Sigmoid colon (tissue), 7 donors: Measurements from ENCODE around the gene TTC9B. TPM values are rescaled to one million over a fixed set of nuclear protein-coding genes. Genes with fewer than 3 reads are reported as not detected.

ENCODE experiments used
- DNase-seq: peaks from one replicate; pipeline ENCODE4 v3.0.0-alpha.2; 2019
- H3K27ac ChIP-seq, 4 donors: fragments of 200-600 bp; sonication (generic); one replicate each; pipeline ENCODE4 v1.5.1; 2016 to 2019; ENCODE audit warnings: mild to moderate bottlenecking in 1 of 4
- H3K27me3 ChIP-seq, 3 donors: fragments of 200-600 bp; sonication (generic); one replicate each; pipeline ENCODE4 v1.5.1; 2019; ENCODE audit warnings: mild to moderate bottlenecking in 1 of 3
- H3K36me3 ChIP-seq, 4 donors: fragments of 200-600 bp; sonication (generic); one replicate each; pipeline ENCODE4 v1.5.1; 2016 to 2019
- H3K4me1 ChIP-seq, 4 donors: fragments of 200-600 bp; sonication (generic); one replicate each; pipeline ENCODE4 v1.5.1; 2017 to 2019
- H3K4me3 ChIP-seq, 4 donors: fragments of 200-600 bp; sonication (generic); one replicate each; pipeline ENCODE4 v1.5.1; 2017 to 2019; ENCODE audit warnings: mild to moderate bottlenecking in 2 of 4, moderate library complexity in 1 of 4
- H3K9me3 ChIP-seq, 4 donors: fragments of 200-600 bp in 3 of 4; sonication (generic) in 3 of 4; one replicate each; pipeline versions ENCODE4 v1.5.1 to v1.6.1; 2013 to 2019
- CTCF ChIP-seq, 4 experiments: fragments of 450-650 bp in 3 of 4; fragments of 200-600 bp in 1 of 4; IDR thresholded peaks; one replicate each; pipeline ENCODE4 v1.5.1; 2016 to 2019; ENCODE audit warnings: antibody characterized with exemption in 4 of 4, mild to moderate bottlenecking in 3 of 4, moderate library complexity in 2 of 4
- EP300 ChIP-seq, 4 donors: sonication (generic); formaldehyde crosslinking; IDR thresholded peaks; one replicate each; pipeline ENCODE4 v1.6.1; 2017; ENCODE audit warnings: antibody characterized with exemption in 4 of 4
- POLR2A ChIP-seq, 2 donors: fragments of 450-650 bp; IDR thresholded peaks; one replicate each; pipeline ENCODE4 v1.6.1; 2016; ENCODE audit warnings: antibody characterized with exemption in 2 of 2, mild to moderate bottlenecking in 2 of 2, moderate library complexity in 2 of 2
- POLR2AphosphoS5 ChIP-seq, 4 donors: sonication (generic); formaldehyde crosslinking; IDR thresholded peaks; one replicate each; pipeline ENCODE4 v1.6.1; 2017; ENCODE audit warnings: antibody characterized with exemption in 4 of 4
- WGBS, 2 donors: extraction: QIAGEN DNeasy Blood & Tissue Kit; methylation state at CpG; one replicate each; pipeline ENCODE4 v1.1.7; 2013; 5-methylcytosine and 5-hydroxymethylcytosine counted together
- intact Hi-C: fragments of 100-400 bp; cut with DNase I; formaldehyde crosslinking; loops from one replicate; pipeline ENCODE4 v1.15.1; 2023
- polyA plus RNA-seq, 3 donors: library from polyadenylated mRNA; stranded (reverse); fragments of 200-250 nt; gene quantifications; one replicate each; pipeline ENCODE4 v1.2.3, GENCODE V29; 2013
- total RNA-seq, 4 donors: library from RNA; depleted of rRNA; stranded (reverse); fragments of >200 nt; gene quantifications; one replicate each; pipeline ENCODE4 v1.1.0, GENCODE V29; 2016
- donor health status: healthy with polysubstance abuse.
- donor health status: Bipolar disorder and iron deficiency.
- donor health status: healthy.

Gene TTC9B
- total and polyA plus RNA-seq, 7 donors = 0.34 to 5.0 (median 1.1) TPM; not detected in 4

- no peak for TF ChIP-seq EP300 (IDR thresholded peaks at IDR 0.05)
- no peak for TF ChIP-seq CTCF (IDR thresholded peaks at IDR 0.05)
- TF ChIP-seq POLR2AphosphoS5 (IDR thresholded peaks at IDR 0.05) = no peak
- TF ChIP-seq POLR2A (IDR thresholded peaks at IDR 0.05) = no peak
- H3K9me3 ChIP-seq = no peaks in the 10 kb centered on the region
- intact Hi-C loops = no loop called here
- H3K27ac ChIP-seq = no peak overlapping the region
- H3K36me3 ChIP-seq = no peaks in the 10 kb centered on the region
- no peak for DNase-seq
- peaks cover 0 to 30% (median 15%) of the 10 kb centered on the region in 4 donors for H3K4me1 ChIP-seq
- peak overlapping the region in 3 of 4 donors; percentile 14 to 38 (median 27) for H3K4me3 ChIP-seq
- WGBS, 2 donors = 23 to 30% methylated on average over 21 of the region's 21 CpGs
- peaks cover 24 to 57% (median 40%) of the 10 kb centered on the region in 3 donors for H3K27me3 ChIP-seq
These were observed 7.5 kb upstream of the TTC9B start for GRCh38 chr19:40225440-40226305.

- no peaks in the 10 kb centered on the region for H3K36me3 ChIP-seq
- intact Hi-C loops = no loop called here
- TF ChIP-seq POLR2A (IDR thresholded peaks at IDR 0.05) = no peak
- TF ChIP-seq EP300 (IDR thresholded peaks at IDR 0.05) = no peak
- TF ChIP-seq POLR2AphosphoS5 (IDR thresholded peaks at IDR 0.05) = no peak
- peaks cover 24 to 67% (median 40%) of the 10 kb centered on the region in 3 donors for H3K27me3 ChIP-seq
- DNase-seq = no peak
- no peak overlapping the region for H3K4me3 ChIP-seq
- H3K9me3 ChIP-seq = no peaks in the 10 kb centered on the region
- H3K27ac ChIP-seq = no peak overlapping the region
- WGBS, 2 donors = 53 to 79% methylated on average over 32 of the region's 32 CpGs
- peaks cover 0 to 30% (median 18%) of the 10 kb centered on the region in 4 donors for H3K4me1 ChIP-seq
These were observed 6.4 kb upstream of the TTC9B start for GRCh38 chr19:40224342-40225150.

GRCh38 chr19:40223135-40223822 lies 5.1 kb upstream of the TTC9B start:
- no peak overlapping the region for H3K27ac ChIP-seq
- no peaks in the 10 kb centered on the region for H3K9me3 ChIP-seq
- intact Hi-C loops = no loop called here
- 17 to 29% methylated on average over 48 of the region's 48 CpGs for WGBS, 2 donors
- peaks cover 0 to 30% (median 18%) of the 10 kb centered on the region in 4 donors for H3K4me1 ChIP-seq
- H3K36me3 ChIP-seq = no peaks in the 10 kb centered on the region
- no peak for DNase-seq
- no peak overlapping the region for H3K4me3 ChIP-seq
- peaks cover 33 to 80% (median 53%) of the 10 kb centered on the region in 3 donors for H3K27me3 ChIP-seq
- TF ChIP-seq EP300 (IDR thresholded peaks at IDR 0.05) = no peak
- TF ChIP-seq CTCF (IDR thresholded peaks at IDR 0.05) = no peak
- no peak for TF ChIP-seq POLR2A (IDR thresholded peaks at IDR 0.05)
- no peak for TF ChIP-seq POLR2AphosphoS5 (IDR thresholded peaks at IDR 0.05)

GRCh38 chr19:40221858-40222619 lies 3.9 kb upstream of the TTC9B start:
- Histone ChIP-seq H3K4me3 (no peak overlapping the region), H3K27ac (no peak overlapping the region), H3K9me3 (no peaks in the 10 kb centered on the region), H3K36me3 (no peaks in the 10 kb centered on the region), H3K27me3 (peaks cover 45 to 90% (median 65%) of the 10 kb centered on the region in 3 donors), H3K4me1 (peaks cover 0 to 42% (median 27%) of the 10 kb centered on the region in 4 donors)
- TF ChIP-seq CTCF (IDR thresholded peaks at IDR 0.05) (peak; percentile 84 to 91 (median 90)), EP300 (IDR thresholded peaks at IDR 0.05) (no peak), POLR2A (IDR thresholded peaks at IDR 0.05) (no peak), POLR2AphosphoS5 (IDR thresholded peaks at IDR 0.05) (no peak)
- intact Hi-C loops = loop anchor here (1.0 kb wide), 1 partner anchor 83 kb away; no protein-coding TSS in a partner anchor
- WGBS, 2 donors = 67 to 68% methylated on average over 41 of the region's 41 CpGs
- peak; percentile 92 for DNase-seq
